ENCODE measurements around the gene RFFL.
A peak's percentile ranks its signal among the peaks of the same experiment; 100 is the strongest.
"Not testable (repeated sequence)": the region's sequence is repeated elsewhere in the genome, so short reads cannot be mapped to it uniquely, and the experiment has no call there.

Gene RFFL

GRCh38 chr17:35099908-35100307 is 36.4 kb upstream of the RFFL start:
- DNase-seq (ENCODE audit: extremely low read depth, insufficient read length): no peak
- peaks cover 12% of the 10 kb centered on the region for H3K36me3 ChIP-seq (ENCODE audit: control insufficient read depth, insufficient read depth, low read length)
- H3K27me3 ChIP-seq (replicated peaks; ENCODE audit: control insufficient read depth, insufficient read depth, low read length): no peaks in the 10 kb centered on the region
- no peak overlapping the region for H3K4me3 ChIP-seq (replicated peaks; ENCODE audit: low read depth, low read length)
- TF ChIP-seq, protein P1, sequence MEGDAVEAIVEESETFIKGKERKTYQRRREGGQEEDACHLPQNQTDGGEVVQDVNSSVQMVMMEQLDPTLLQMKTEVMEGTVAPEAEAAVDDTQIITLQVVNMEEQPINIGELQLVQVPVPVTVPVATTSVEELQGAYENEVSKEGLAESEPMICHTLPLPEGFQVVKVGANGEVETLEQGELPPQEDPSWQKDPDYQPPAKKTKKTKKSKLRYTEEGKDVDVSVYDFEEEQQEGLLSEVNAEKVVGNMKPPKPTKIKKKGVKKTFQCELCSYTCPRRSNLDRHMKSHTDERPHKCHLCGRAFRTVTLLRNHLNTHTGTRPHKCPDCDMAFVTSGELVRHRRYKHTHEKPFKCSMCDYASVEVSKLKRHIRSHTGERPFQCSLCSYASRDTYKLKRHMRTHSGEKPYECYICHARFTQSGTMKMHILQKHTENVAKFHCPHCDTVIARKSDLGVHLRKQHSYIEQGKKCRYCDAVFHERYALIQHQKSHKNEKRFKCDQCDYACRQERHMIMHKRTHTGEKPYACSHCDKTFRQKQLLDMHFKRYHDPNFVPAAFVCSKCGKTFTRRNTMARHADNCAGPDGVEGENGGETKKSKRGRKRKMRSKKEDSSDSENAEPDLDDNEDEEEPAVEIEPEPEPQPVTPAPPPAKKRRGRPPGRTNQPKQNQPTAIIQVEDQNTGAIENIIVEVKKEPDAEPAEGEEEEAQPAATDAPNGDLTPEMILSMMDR (IDR thresholded peaks at IDR 0.05; ENCODE audit: insufficient read depth, low read length, poor library complexity, severe bottlenecking): no peak

DNA sequence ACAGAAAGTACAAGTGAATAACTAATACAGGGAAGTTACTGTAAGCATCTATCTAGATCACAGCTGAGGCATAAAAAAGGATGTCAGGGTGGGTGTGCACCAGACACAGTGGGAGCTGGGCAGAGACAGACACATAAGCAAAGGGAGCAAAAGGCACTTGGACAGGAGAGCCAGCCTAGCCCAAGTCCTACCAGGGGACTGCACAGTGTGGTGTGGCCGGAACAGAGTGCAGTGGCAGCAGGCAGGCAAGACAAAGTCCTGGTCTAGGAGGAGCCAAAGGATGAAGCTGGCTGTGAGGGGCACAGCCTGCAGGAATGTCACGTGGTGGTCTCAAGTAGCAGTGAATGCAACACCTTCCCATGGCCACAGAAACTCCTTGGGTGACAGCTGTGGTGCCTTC is 34.3 kb upstream of the RFFL start:
- Histone ChIP-seq H3K27me3 (replicated peaks; ENCODE audit: control insufficient read depth, insufficient read depth, low read length) (no peaks in the 10 kb centered on the region), H3K36me3 (ENCODE audit: control insufficient read depth, insufficient read depth, low read length) (peaks cover 8% of the 10 kb centered on the region), H3K4me3 (replicated peaks; ENCODE audit: low read depth, low read length) (no peak overlapping the region)
- DNase-seq (ENCODE audit: extremely low read depth, insufficient read length): no peak
- TF ChIP-seq, protein P1 (IDR thresholded peaks at IDR 0.05; ENCODE audit: insufficient read depth, low read length, poor library complexity, severe bottlenecking): no peak

- no peaks in the 10 kb centered on the region for H3K27me3 ChIP-seq (replicated peaks; ENCODE audit: control insufficient read depth, insufficient read depth, low read length)
- TF ChIP-seq, protein P1 (IDR thresholded peaks at IDR 0.05; ENCODE audit: insufficient read depth, low read length, poor library complexity, severe bottlenecking): no peak
- no peak for DNase-seq (ENCODE audit: extremely low read depth, insufficient read length)
- H3K4me3 ChIP-seq (replicated peaks; ENCODE audit: low read depth, low read length): no peak overlapping the region
- H3K36me3 ChIP-seq (ENCODE audit: control insufficient read depth, insufficient read depth, low read length): peaks cover 6% of the 10 kb centered on the region
Measured at GRCh38 chr17:35095741-35096140, 32.2 kb upstream of the RFFL start.

GRCh38 chr17:35094902-35095301 is 31.4 kb upstream of the RFFL start:
- TF ChIP-seq, protein P1 (IDR thresholded peaks at IDR 0.05; ENCODE audit: insufficient read depth, low read length, poor library complexity, severe bottlenecking): no peak
- DNase-seq (ENCODE audit: extremely low read depth, insufficient read length): no peak
- Histone ChIP-seq H3K27me3 (replicated peaks; ENCODE audit: control insufficient read depth, insufficient read depth, low read length) (no peaks in the 10 kb centered on the region), H3K4me3 (replicated peaks; ENCODE audit: low read depth, low read length) (no peak overlapping the region), H3K36me3 (ENCODE audit: control insufficient read depth, insufficient read depth, low read length) (peaks cover 3% of the 10 kb centered on the region)

DNA sequence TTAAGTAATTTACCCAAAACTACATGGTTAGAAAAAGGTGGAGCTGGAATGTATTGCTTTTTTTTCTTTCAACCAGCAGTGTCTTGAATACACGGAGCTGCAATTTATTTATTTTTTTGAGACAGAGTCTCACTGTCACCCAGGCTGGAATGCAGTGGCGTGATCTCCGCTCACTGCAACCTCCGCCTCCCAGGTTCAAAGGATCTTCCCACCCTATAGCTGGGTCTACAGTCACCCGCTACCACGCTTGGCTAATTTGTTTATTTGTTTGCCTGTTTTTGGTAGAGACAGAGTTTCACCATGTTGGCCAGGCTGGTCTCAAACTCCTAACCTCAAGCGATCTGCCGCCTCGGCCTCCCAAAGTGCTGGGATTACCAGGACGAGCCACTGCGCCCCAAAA is 27.2 kb upstream of the RFFL start:
- H3K27me3 ChIP-seq (replicated peaks; ENCODE audit: control insufficient read depth, insufficient read depth, low read length); H3K4me3 ChIP-seq (replicated peaks; ENCODE audit: low read depth, low read length); H3K36me3 ChIP-seq (ENCODE audit: control insufficient read depth, insufficient read depth, low read length); DNase-seq (ENCODE audit: extremely low read depth, insufficient read length): not testable (repeated sequence)

DNA sequence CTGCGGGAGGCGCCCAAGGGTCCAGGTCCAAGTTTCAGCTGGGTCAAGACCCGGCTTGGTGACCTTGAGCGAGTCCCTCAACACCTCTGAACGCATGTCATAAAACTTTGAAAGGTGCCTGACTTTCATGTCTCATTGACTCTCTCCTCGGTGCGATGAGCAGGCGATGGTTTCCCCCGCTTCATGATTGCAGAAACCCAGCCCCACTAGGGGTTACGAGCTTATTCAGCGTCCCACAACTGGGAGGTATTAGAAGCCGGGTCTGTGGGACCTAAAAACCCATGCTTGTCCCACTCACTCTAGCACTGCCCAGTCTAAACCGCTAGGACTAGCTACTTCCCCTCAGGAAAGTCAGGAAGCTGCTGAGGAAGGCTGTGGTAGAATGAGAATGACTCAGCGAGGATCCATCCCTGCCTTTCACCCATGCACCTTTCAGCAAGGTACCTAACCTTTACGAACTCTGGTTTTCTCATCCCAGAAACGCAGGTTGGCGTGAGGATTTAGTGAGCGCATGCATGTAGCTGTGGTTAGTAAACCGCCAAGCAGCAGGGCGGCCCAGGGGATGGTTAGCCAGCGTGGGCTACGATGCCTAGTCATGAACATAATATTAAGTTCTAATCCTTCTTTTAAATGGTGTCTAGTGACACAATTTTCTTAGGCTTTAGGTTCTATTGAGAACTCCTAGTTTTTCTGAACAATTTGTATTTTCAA is 26.2 kb upstream of the RFFL start:
- no peak for DNase-seq (ENCODE audit: extremely low read depth, insufficient read length)
- H3K4me3 ChIP-seq (replicated peaks; ENCODE audit: low read depth, low read length): peak overlapping the region; percentile 57
- TF ChIP-seq, protein P1 (IDR thresholded peaks at IDR 0.05; ENCODE audit: insufficient read depth, low read length, poor library complexity, severe bottlenecking): no peak
- no peaks in the 10 kb centered on the region for H3K36me3 ChIP-seq (ENCODE audit: control insufficient read depth, insufficient read depth, low read length)
- H3K27me3 ChIP-seq (replicated peaks; ENCODE audit: control insufficient read depth, insufficient read depth, low read length): no peaks in the 10 kb centered on the region

All from GM06990 (cell line).